GM23338 (cell line): ENCODE data around the gene HLA-B. TPM values are rescaled to one million over a fixed set of nuclear protein-coding genes. Genes with fewer than 3 reads are reported as not detected.

Experiments
- ATAC-seq: fragments of 200-7000 bp; cut with Tn5 transposase; 3 replicates; pipeline ENCODE4 v1.9.1; 2020
- DNase-seq: peaks from one replicate; pipeline ENCODE4 v3.0.0-alpha.2; 2015; ENCODE audit warnings: low spot score
- H2AFZ ChIP-seq: fragments of 200-600 bp; sonication (generic); 2 replicates; pipeline ENCODE4 v1.8.0; 2016; ENCODE audit warnings: antibody characterized with exemption, mild to moderate bottlenecking, moderate library complexity
- H3F3A ChIP-seq: fragments of 200-600 bp; sonication (generic); replicated peaks from 2 replicates; pipeline ENCODE4 v1.8.0; 2017; ENCODE audit warnings: antibody characterized with exemption, mixed run types, low read depth
- H3K27ac ChIP-seq: fragments of 200-600 bp; sonication (generic); 2 replicates; pipeline ENCODE4 v1.6.1; 2016; ENCODE audit warnings: low read depth
- H3K27me3 ChIP-seq: fragments of 200-600 bp; sonication (generic); 2 replicates; pipeline ENCODE4 v1.8.0; 2016; ENCODE audit warnings: mild to moderate bottlenecking, mixed run types, moderate library complexity; ENCODE audit not compliant: insufficient read depth
- H3K36me3 ChIP-seq: fragments of 200-600 bp; sonication (generic); 2 replicates; pipeline ENCODE4 v1.8.0; 2016; ENCODE audit warnings: mild to moderate bottlenecking; ENCODE audit not compliant: insufficient read depth
- H3K4me1 ChIP-seq: fragments of 200-600 bp; sonication (generic); 2 replicates; pipeline ENCODE4 v1.8.0; 2016; ENCODE audit warnings: mild to moderate bottlenecking, moderate library complexity; ENCODE audit not compliant: insufficient read depth
- H3K4me2 ChIP-seq: fragments of 200-600 bp; sonication (generic); 2 replicates; pipeline ENCODE4 v1.7.1; 2017; ENCODE audit warnings: mixed run types
- H3K4me3 ChIP-seq: fragments of 200-600 bp; sonication (generic); 2 replicates; pipeline ENCODE4 v1.6.1; 2016; ENCODE audit warnings: mixed run types
- H3K79me2 ChIP-seq: fragments of 200-600 bp; sonication (generic); replicated peaks from 2 replicates; pipeline ENCODE4 v1.8.0; 2017; ENCODE audit warnings: mild to moderate bottlenecking; ENCODE audit not compliant: insufficient read depth
- H3K9me2 ChIP-seq: fragments of 200-600 bp; sonication (generic); 2 replicates; pipeline ENCODE4 v1.8.0; 2017; ENCODE audit not compliant: insufficient read depth
- H4K20me1 ChIP-seq: fragments of 200-600 bp; sonication (generic); replicated peaks from 2 replicates; pipeline ENCODE4 v1.8.0; 2017; ENCODE audit warnings: mild to moderate bottlenecking; ENCODE audit not compliant: insufficient read depth
- H3K27ac Mint-ChIP-seq: 2 replicates; pipeline ENCODE4 v1.8.0; 2020; ENCODE audit warnings: inconsistent platforms, mild to moderate bottlenecking, moderate library complexity, mixed read lengths
- H3K27me3 Mint-ChIP-seq: 3 replicates; pipeline ENCODE4 v1.8.0; 2022; ENCODE audit warnings: low read depth, mild to moderate bottlenecking, moderate library complexity, mixed read lengths, inconsistent platforms; ENCODE audit not compliant: insufficient read depth, poor library complexity
- H3K36me3 Mint-ChIP-seq: 3 replicates; pipeline ENCODE4 v1.8.0; 2021; ENCODE audit warnings: low read depth, mild to moderate bottlenecking, inconsistent platforms, moderate library complexity, mixed read lengths
- H3K4me1 Mint-ChIP-seq: 3 replicates; pipeline ENCODE4 v1.8.0; 2020; ENCODE audit warnings: mild to moderate bottlenecking, inconsistent platforms, mixed read lengths
- H3K4me3 Mint-ChIP-seq: 3 replicates; pipeline ENCODE4 v1.8.0; 2021; ENCODE audit warnings: moderate library complexity, mild to moderate bottlenecking, inconsistent platforms, mixed read lengths
- H3K9me3 Mint-ChIP-seq: 3 replicates; pipeline ENCODE4 v1.8.0; 2020; ENCODE audit warnings: moderate library complexity, mild to moderate bottlenecking, inconsistent platforms, mixed read lengths
- EZH2phosphoT487 ChIP-seq: fragments of 200-600 bp; sonication (generic); IDR thresholded peaks from one replicate; pipeline ENCODE4 v1.8.1; 2018; ENCODE audit warnings: antibody characterized with exemption; ENCODE audit not compliant: unreplicated experiment
- JUNB ChIP-seq: IDR thresholded peaks from one replicate; pipeline ENCODE4 v1.6.1; 2016; ENCODE audit warnings: antibody characterized with exemption; ENCODE audit not compliant: unreplicated experiment
- NANOG ChIP-seq: IDR thresholded peaks from 2 replicates; pipeline ENCODE4 v1.6.1; 2016; ENCODE audit warnings: antibody characterized with exemption, borderline replicate concordance
- REST ChIP-seq: IDR thresholded peaks from one replicate; pipeline ENCODE4 v1.6.1; 2018; ENCODE audit warnings: antibody characterized with exemption; ENCODE audit not compliant: unreplicated experiment
- STAT1 ChIP-seq: IDR thresholded peaks from one replicate; pipeline ENCODE4 v1.6.1; 2016; ENCODE audit warnings: antibody characterized with exemption; ENCODE audit not compliant: unreplicated experiment
- ZNF331 ChIP-seq: fragments of 250-450 bp; sonication (Bioruptor Pico); IDR thresholded peaks from 2 replicates; pipeline ENCODE4 v1.5.0; 2020; ENCODE audit warnings: low read depth, mild to moderate bottlenecking, moderate library complexity
- polyA plus RNA-seq: library from polyadenylated mRNA; unstranded; fragments of >200 nt; fragmentation: Nextera tagmentation; extraction: Ambion mirVana; gene quantifications from 2 replicates; pipeline ENCODE4 v1.2.1, GENCODE V29; 2016
- total RNA-seq: library from RNA; depleted of rRNA; stranded (reverse); fragments of >200 nt; shearing (Covaris generic); gene quantifications from 2 replicates; pipeline ENCODE4 v1.2.3, GENCODE V29; 2014
- TF ChIP-seq, protein P1 (sequence below), 2 experiments: fragments of 200-600 bp in 1 of 2; sonication (generic) in 1 of 2; conservative IDR thresholded peaks; 2 replicates each; pipeline versions ENCODE4 v1.5.1 to v1.6.1; 2016 to 2017; ENCODE audit warnings: antibody characterized with exemption in 2 of 2, low read depth in 2 of 2, mild to moderate bottlenecking in 2 of 2, moderate library complexity in 1 of 2

Gene HLA-B
- total and polyA plus RNA-seq, 2 experiments from 2014 or later: 44.3 to 86.0 TPM

DNA sequence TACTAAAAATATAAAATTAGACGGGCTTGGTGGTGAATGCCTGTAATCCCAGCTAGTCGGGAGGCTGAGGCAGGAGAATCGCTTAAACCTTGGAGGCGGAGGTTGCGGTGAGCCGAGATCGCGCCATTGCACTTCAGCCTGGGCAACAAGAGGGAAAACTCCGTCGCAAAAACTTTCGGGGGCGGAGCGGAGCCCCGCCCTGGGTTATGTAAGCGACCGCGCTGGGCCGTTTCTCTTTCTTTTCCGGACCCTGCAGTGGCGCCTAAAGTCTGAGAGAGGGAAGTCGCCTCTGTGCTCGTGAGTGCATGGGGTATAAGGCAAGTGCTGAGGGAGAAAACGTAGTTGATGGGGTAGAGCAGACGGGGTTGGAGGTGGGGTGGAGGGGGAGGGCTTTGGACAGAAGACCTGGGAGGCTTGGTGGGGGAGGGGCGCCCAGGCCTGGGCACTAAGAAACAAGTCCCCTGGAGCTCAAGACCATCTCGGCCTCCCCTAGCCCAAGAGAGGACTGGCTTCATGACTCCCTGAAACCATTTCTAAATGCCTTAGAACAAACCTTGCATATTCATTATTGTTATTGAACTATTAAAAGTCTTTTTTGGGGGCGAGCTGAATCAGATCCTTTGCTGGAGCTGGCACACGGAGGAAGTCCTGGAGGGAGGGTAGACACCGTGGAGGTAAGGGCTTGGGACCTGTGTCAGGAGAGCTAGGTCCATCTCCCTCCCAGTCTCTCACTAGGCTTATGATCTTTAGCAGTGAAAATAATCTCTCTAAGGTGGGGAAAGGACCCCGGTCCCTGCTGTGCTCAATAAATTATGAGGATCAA lies 43.7 kb upstream of the HLA-B start (continued):
- TF ChIP-seq REST: no peak
- no peak for TF ChIP-seq ZNF331 (CRISPR knock-in tag)

DNA sequence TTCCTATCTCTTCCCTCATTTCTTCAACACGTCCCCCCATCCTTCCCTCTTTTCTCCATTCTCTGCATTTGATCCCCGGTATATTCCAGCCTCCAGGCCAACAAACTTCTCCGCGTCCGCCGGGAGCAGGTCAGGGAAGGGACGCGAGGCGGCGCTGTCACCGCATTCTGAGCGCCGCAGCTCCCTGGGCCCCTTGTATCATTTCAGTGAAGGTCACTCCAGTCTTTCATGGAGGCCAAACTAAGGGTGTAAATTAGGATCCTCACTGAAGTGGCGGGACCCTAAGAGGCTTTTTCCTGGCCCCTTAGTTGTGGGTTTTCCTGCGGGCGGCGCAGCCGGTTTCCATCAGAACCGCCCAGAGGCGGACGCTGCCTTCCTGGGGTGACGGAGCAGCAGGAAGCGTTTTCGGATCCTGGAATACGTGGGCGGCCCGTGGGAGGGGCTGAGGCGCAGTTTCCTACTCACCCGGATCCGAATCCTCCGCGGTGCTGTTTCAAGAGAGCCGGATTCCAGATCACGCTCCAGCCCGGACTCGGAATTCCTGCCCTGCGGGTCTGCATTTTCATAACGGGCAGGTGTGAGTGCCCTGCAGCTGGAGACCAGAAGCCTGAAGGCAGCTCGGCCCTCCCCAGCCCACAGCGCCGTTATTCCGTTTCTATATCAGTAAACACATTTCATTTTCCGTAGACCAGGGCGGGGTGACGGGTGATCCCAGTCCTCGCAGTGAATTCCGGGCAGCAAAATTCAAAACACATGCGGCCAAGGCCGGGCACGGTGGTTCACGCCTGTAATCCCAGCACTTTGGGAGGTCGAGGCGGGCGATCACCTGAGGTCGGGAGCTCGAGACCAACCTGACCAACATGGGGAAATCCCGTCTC lies 42.8 kb upstream of the HLA-B start:
- H3K4me3 ChIP-seq: peak overlapping the region; percentile 84
- 0 out of 2 replicates have a peak, but pooled peaks cover 7% of the 10 kb centered on the region for H3F3A ChIP-seq
- H3K36me3 ChIP-seq: no peaks in the 10 kb centered on the region
- Mint-ChIP-seq H3K4me1 (peaks cover 37% of the 10 kb centered on the region), H3K4me3 (peak overlapping the region; percentile 90), H3K27me3 (peaks cover 44% of the 10 kb centered on the region), H3K27ac (peak overlapping the region; percentile 65; the same call in 1 of the 2 replicates), H3K9me3 (peaks cover 15% of the 10 kb centered on the region; the same call in 2 of the 3 replicates), H3K36me3 (peaks cover 3% of the 10 kb centered on the region)
- H2AFZ ChIP-seq: peak overlapping the region; percentile 94
- H3K4me2 ChIP-seq: peak overlapping the region; percentile 96
- H3K9me2 ChIP-seq: no peaks in the 10 kb centered on the region; the same call in 1 of the 2 replicates
- H3K27ac ChIP-seq: no peak overlapping the region
- H3K4me1 ChIP-seq: peaks cover 21% of the 10 kb centered on the region
- H3K27me3 ChIP-seq: peaks cover 20% of the 10 kb centered on the region
- peak; percentile 86 for DNase-seq
- peak; percentile 32 for ATAC-seq
- H4K20me1 ChIP-seq: no peaks in the 10 kb centered on the region
- peaks cover 10% of the 10 kb centered on the region for H3K79me2 ChIP-seq
- TF ChIP-seq, protein P1, sequence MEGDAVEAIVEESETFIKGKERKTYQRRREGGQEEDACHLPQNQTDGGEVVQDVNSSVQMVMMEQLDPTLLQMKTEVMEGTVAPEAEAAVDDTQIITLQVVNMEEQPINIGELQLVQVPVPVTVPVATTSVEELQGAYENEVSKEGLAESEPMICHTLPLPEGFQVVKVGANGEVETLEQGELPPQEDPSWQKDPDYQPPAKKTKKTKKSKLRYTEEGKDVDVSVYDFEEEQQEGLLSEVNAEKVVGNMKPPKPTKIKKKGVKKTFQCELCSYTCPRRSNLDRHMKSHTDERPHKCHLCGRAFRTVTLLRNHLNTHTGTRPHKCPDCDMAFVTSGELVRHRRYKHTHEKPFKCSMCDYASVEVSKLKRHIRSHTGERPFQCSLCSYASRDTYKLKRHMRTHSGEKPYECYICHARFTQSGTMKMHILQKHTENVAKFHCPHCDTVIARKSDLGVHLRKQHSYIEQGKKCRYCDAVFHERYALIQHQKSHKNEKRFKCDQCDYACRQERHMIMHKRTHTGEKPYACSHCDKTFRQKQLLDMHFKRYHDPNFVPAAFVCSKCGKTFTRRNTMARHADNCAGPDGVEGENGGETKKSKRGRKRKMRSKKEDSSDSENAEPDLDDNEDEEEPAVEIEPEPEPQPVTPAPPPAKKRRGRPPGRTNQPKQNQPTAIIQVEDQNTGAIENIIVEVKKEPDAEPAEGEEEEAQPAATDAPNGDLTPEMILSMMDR (conservative IDR thresholded peaks at IDR 0.05; ENCODE audit: low read depth in 2 of 2): peak; percentile 93 to 95
- TF ChIP-seq STAT1 (no peak), REST (no peak), EZH2phosphoT487 (no peak), JUNB (no peak), NANOG (no peak)
